HepG2 (cell line): ENCODE data around the gene FAM229A. TPM values are rescaled to one million over a fixed set of nuclear protein-coding genes. Genes with fewer than 3 reads are reported as not detected.
A peak's percentile ranks its signal among the peaks of the same experiment; 100 is the strongest.

ENCODE experiments used
- HNF4A ChIP-seq: sonication (generic); formaldehyde crosslinking; IDR thresholded peaks from 2 replicates; pipeline ENCODE4 v1.4.0; 2020; ENCODE audit warnings: missing genetic modification reagents
- JDP2 ChIP-seq: sonication (generic); formaldehyde crosslinking; IDR thresholded peaks from 2 replicates; pipeline ENCODE4 v1.8.1; 2022; ENCODE audit warnings: missing genetic modification reagents, borderline replicate concordance
- MATR3 ChIP-seq: sonication (generic); formaldehyde crosslinking; IDR thresholded peaks from 2 replicates; pipeline ENCODE4 v1.4.0; 2020; ENCODE audit warnings: missing genetic modification reagents
- NFYB ChIP-seq: sonication (generic); formaldehyde crosslinking; IDR thresholded peaks from 2 replicates; pipeline ENCODE4 v1.4.0; 2020; ENCODE audit warnings: missing genetic modification reagents
- POLR2A ChIP-seq, 2 experiments: IDR thresholded peaks; 2 replicates each; pipeline ENCODE4 v1.6.1; 2011; ENCODE audit warnings: low read depth in 2 of 2, low read length in 2 of 2, mild to moderate bottlenecking in 1 of 2, moderate library complexity in 1 of 2; ENCODE audit not compliant: insufficient read depth in 1 of 2
- RXRA ChIP-seq: sonication (generic); formaldehyde crosslinking; IDR thresholded peaks from 2 replicates; pipeline ENCODE4 v1.5.1; 2020; ENCODE audit warnings: missing genetic modification reagents
- SP2 ChIP-seq: sonication (generic); formaldehyde crosslinking; IDR thresholded peaks from 2 replicates; pipeline ENCODE4 v1.5.1; 2020; ENCODE audit warnings: mild to moderate bottlenecking, missing genetic modification reagents
- SYNCRIP ChIP-seq: fragments of 200-400 bp; formaldehyde crosslinking; IDR thresholded peaks from 2 replicates; pipeline ENCODE4 v1.6.1; 2018; ENCODE audit warnings: mild to moderate bottlenecking, low read depth, low read length; ENCODE audit not compliant: insufficient read depth
- ZFP36L2 ChIP-seq: sonication (generic); formaldehyde crosslinking; IDR thresholded peaks from 2 replicates; pipeline ENCODE4 v1.4.0; 2020; ENCODE audit warnings: missing genetic modification reagents
- ZGPAT ChIP-seq: IDR thresholded peaks from 2 replicates; pipeline ENCODE4 v1.6.1; 2016; ENCODE audit warnings: mild to moderate bottlenecking
- ZMYM3 ChIP-seq: sonication (generic); formaldehyde crosslinking; IDR thresholded peaks from 2 replicates; pipeline ENCODE4 v1.5.1; 2020; ENCODE audit warnings: mild to moderate bottlenecking, missing genetic modification reagents
- ZMYM4 ChIP-seq: sonication (generic); formaldehyde crosslinking; IDR thresholded peaks from 2 replicates; pipeline ENCODE4 v1.8.1; 2023; ENCODE audit warnings: mild to moderate bottlenecking, missing genetic modification reagents
- ZNF292 ChIP-seq: sonication (generic); formaldehyde crosslinking; IDR thresholded peaks from 2 replicates; pipeline ENCODE4 v1.8.1; 2022; ENCODE audit warnings: mild to moderate bottlenecking, low read depth, missing genetic modification reagents, borderline replicate concordance
- ZNF557 ChIP-seq: sonication (generic); formaldehyde crosslinking; IDR thresholded peaks from 2 replicates; pipeline ENCODE4 v1.4.0; 2020; ENCODE audit warnings: missing genetic modification reagents
- ZNF660 ChIP-seq: sonication (generic); formaldehyde crosslinking; IDR thresholded peaks from 2 replicates; pipeline ENCODE4 v1.5.1; 2020; ENCODE audit warnings: mild to moderate bottlenecking, low read depth, missing genetic modification reagents, borderline replicate concordance
- ZNF703 ChIP-seq: sonication (generic); formaldehyde crosslinking; IDR thresholded peaks from 2 replicates; pipeline ENCODE4 v1.5.1; 2020; ENCODE audit warnings: missing genetic modification reagents, mild to moderate bottlenecking, moderate library complexity, borderline replicate concordance
- ZNF720 ChIP-seq: sonication (generic); formaldehyde crosslinking; IDR thresholded peaks from 2 replicates; pipeline ENCODE4 v1.4.0; 2020; ENCODE audit warnings: missing genetic modification reagents
- polyA plus RNA-seq, 8 experiments: library from polyadenylated mRNA; depleted of rRNA in 3 of 8; stranded (reverse) in 7 of 8; unstranded in 1 of 8; fragments of >200 nt; fragmentation: Illumina TruSeq in 4 of 8; extraction: Trizol in 4 of 8; gene quantifications; 2 replicates each; pipeline versions ENCODE4 v1.2.1 to v1.2.3, GENCODE V29; 2011 to 2016; ENCODE audit warnings: low read depth in 4 of 8, missing spikeins in 1 of 8, mixed read lengths in 1 of 8; ENCODE audit not compliant: insufficient read depth in 1 of 8
- total RNA-seq, 5 experiments: library from RNA; depleted of rRNA; stranded (reverse); fragments of >200 nt; fragmentation: Illumina TruSeq; extraction: Trizol; gene quantifications; 2 replicates each; pipeline ENCODE4 v1.2.3, GENCODE V29; 2016; ENCODE audit warnings: low read depth in 1 of 5
- TF ChIP-seq, protein P1 (sequence below): sonication (generic); formaldehyde crosslinking; conservative IDR thresholded peaks from 2 replicates; pipeline ENCODE4 v1.4.0; 2020; ENCODE audit warnings: mild to moderate bottlenecking, missing genetic modification reagents, moderate library complexity
- TF ChIP-seq, protein P2 (sequence below): sonication (generic); formaldehyde crosslinking; IDR thresholded peaks from 2 replicates; pipeline ENCODE4; 2020; ENCODE audit warnings: missing genetic modification reagents, mild to moderate bottlenecking, borderline replicate concordance
- TF ChIP-seq, protein P3 (sequence below): sonication (generic); formaldehyde crosslinking; IDR thresholded peaks from 2 replicates; pipeline ENCODE4 v1.8.0; 2022; ENCODE audit warnings: missing genetic modification reagents, mild to moderate bottlenecking, moderate library complexity, borderline replicate concordance

FAM229A gene
- total and polyA plus RNA-seq, 2 of the 13 experiments (the other 11 are each of a cell fraction or from before 2014, with no cell fraction given), result 3.2 to 17.6 TPM

GRCh38 chr1:32352239-32352745 lies 10.0 kb downstream of the FAM229A start (continued):
- TF ChIP-seq SP2 (no peak), ZNF660 (CRISPR knock-in tag) (no peak), SYNCRIP (no peak), JDP2 (no peak), ZMYM4 (CRISPR knock-in tag) (no peak), ZNF720 (CRISPR knock-in tag) (no peak), RXRA (CRISPR knock-in tag) (no peak; the same call in 1 of the 2 replicates), ZNF292 (no peak), ZMYM3 (CRISPR knock-in tag) (0 out of 2 replicates have a peak, but pooled peaks have one; percentile 28), POLR2A (IDR thresholded peaks at IDR 0.05; ENCODE audit: insufficient read depth in 1 of 2, low read depth in 2 of 2, low read length in 2 of 2) (peak in 1 of 2 experiments; percentile 53; a peak in 2 of 4 replicates), ZGPAT (CRISPR knock-in tag) (no peak), MATR3 (CRISPR knock-in tag) (no peak), ZNF557 (CRISPR knock-in tag) (no peak), HNF4A (CRISPR knock-in tag) (peak; percentile 40; the same call in 1 of the 2 replicates), ZNF703 (CRISPR knock-in tag) (no peak), ZFP36L2 (no peak), NFYB (CRISPR knock-in tag) (no peak)
- TF ChIP-seq, protein P1, sequence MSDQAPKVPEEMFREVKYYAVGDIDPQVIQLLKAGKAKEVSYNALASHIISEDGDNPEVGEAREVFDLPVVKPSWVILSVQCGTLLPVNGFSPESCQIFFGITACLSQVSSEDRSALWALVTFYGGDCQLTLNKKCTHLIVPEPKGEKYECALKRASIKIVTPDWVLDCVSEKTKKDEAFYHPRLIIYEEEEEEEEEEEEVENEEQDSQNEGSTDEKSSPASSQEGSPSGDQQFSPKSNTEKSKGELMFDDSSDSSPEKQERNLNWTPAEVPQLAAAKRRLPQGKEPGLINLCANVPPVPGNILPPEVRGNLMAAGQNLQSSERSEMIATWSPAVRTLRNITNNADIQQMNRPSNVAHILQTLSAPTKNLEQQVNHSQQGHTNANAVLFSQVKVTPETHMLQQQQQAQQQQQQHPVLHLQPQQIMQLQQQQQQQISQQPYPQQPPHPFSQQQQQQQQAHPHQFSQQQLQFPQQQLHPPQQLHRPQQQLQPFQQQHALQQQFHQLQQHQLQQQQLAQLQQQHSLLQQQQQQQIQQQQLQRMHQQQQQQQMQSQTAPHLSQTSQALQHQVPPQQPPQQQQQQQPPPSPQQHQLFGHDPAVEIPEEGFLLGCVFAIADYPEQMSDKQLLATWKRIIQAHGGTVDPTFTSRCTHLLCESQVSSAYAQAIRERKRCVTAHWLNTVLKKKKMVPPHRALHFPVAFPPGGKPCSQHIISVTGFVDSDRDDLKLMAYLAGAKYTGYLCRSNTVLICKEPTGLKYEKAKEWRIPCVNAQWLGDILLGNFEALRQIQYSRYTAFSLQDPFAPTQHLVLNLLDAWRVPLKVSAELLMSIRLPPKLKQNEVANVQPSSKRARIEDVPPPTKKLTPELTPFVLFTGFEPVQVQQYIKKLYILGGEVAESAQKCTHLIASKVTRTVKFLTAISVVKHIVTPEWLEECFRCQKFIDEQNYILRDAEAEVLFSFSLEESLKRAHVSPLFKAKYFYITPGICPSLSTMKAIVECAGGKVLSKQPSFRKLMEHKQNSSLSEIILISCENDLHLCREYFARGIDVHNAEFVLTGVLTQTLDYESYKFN (CRISPR knock-in tag), result peak; percentile 65
- TF ChIP-seq, protein P2, sequence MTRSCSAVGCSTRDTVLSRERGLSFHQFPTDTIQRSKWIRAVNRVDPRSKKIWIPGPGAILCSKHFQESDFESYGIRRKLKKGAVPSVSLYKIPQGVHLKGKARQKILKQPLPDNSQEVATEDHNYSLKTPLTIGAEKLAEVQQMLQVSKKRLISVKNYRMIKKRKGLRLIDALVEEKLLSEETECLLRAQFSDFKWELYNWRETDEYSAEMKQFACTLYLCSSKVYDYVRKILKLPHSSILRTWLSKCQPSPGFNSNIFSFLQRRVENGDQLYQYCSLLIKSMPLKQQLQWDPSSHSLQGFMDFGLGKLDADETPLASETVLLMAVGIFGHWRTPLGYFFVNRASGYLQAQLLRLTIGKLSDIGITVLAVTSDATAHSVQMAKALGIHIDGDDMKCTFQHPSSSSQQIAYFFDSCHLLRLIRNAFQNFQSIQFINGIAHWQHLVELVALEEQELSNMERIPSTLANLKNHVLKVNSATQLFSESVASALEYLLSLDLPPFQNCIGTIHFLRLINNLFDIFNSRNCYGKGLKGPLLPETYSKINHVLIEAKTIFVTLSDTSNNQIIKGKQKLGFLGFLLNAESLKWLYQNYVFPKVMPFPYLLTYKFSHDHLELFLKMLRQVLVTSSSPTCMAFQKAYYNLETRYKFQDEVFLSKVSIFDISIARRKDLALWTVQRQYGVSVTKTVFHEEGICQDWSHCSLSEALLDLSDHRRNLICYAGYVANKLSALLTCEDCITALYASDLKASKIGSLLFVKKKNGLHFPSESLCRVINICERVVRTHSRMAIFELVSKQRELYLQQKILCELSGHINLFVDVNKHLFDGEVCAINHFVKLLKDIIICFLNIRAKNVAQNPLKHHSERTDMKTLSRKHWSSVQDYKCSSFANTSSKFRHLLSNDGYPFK (CRISPR knock-in tag), result peak; percentile 28; the same call in 1 of the 2 replicates
- TF ChIP-seq, protein P3, sequence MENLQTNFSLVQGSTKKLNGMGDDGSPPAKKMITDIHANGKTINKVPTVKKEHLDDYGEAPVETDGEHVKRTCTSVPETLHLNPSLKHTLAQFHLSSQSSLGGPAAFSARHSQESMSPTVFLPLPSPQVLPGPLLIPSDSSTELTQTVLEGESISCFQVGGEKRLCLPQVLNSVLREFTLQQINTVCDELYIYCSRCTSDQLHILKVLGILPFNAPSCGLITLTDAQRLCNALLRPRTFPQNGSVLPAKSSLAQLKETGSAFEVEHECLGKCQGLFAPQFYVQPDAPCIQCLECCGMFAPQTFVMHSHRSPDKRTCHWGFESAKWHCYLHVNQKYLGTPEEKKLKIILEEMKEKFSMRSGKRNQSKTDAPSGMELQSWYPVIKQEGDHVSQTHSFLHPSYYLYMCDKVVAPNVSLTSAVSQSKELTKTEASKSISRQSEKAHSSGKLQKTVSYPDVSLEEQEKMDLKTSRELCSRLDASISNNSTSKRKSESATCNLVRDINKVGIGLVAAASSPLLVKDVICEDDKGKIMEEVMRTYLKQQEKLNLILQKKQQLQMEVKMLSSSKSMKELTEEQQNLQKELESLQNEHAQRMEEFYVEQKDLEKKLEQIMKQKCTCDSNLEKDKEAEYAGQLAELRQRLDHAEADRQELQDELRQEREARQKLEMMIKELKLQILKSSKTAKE (CRISPR knock-in tag), result no peak
